H1 (cell line): ENCODE data around the gene TMEM272. TPM values are rescaled to one million over a fixed set of nuclear protein-coding genes. Genes with fewer than 3 reads are reported as not detected.
A peak's percentile ranks its signal among the peaks of the same experiment; 100 is the strongest.

ENCODE experiments used
- CTCF ChIA-PET: fragments of 300-600 bp; sonication (Branson Sonifier 250); formaldehyde crosslinking; loops from one replicate; lab custom pipeline; 2021; ENCODE audit not compliant: partially characterized antibody; lab: Charles Lee
- POLR2A ChIA-PET: fragments of 300-600 bp; sonication (Branson Sonifier 250); formaldehyde crosslinking; loops from one replicate; lab custom pipeline; 2021; ENCODE audit warnings: inconsistent platforms; ENCODE audit not compliant: partially characterized antibody; lab: Charles Lee
- DNase-seq, 2 experiments: peaks; one replicate each; pipeline versions ENCODE4 v3.0.0 to v3.0.0-alpha.2; 2010 to 2022; ENCODE audit warnings: low spot score in 2 of 2, low read depth in 1 of 2, mixed read lengths in 1 of 2
- FAIRE-seq: peaks from 2 replicates; lab custom pipeline; 2011; peaks lifted over from hg19 to GRCh38; lab: Jason Lieb, UNC
- H2AFZ ChIP-seq: 2 replicates; pipeline ENCODE4 v1.8.1; 2012; ENCODE audit warnings: low read length, inconsistent platforms
- H2AK5ac ChIP-seq: 2 replicates; pipeline ENCODE4 v1.6.1; 2013; ENCODE audit warnings: low read depth, low read length
- H2BK120ac ChIP-seq: replicated peaks from 2 replicates; pipeline ENCODE3; 2013; ENCODE audit warnings: low read depth, low read length, inconsistent platforms
- H2BK12ac ChIP-seq: 2 replicates; pipeline ENCODE4 v1.6.1; 2013; ENCODE audit warnings: low read depth, low read length
- H2BK15ac ChIP-seq: 2 replicates; pipeline ENCODE4 v1.6.1; 2013; ENCODE audit warnings: low read length
- H2BK20ac ChIP-seq: 2 replicates; pipeline ENCODE4 v1.6.1; 2013; ENCODE audit warnings: low read length
- H2BK5ac ChIP-seq: 2 replicates; pipeline ENCODE4 v1.6.1; 2013; ENCODE audit warnings: low read depth, low read length
- H3K14ac ChIP-seq: 2 replicates; pipeline ENCODE4 v1.6.1; 2013; ENCODE audit warnings: inconsistent platforms; ENCODE audit not compliant: insufficient read length
- H3K18ac ChIP-seq: 2 replicates; pipeline ENCODE4 v1.6.1; 2013; ENCODE audit warnings: low read length; ENCODE audit errors: extremely low read depth
- H3K23ac ChIP-seq: 2 replicates; pipeline ENCODE4 v1.6.1; 2013; ENCODE audit warnings: inconsistent platforms; ENCODE audit not compliant: insufficient read length
- H3K23me2 ChIP-seq: 2 replicates; pipeline ENCODE4 v1.6.1; 2013; ENCODE audit warnings: low read depth, low read length
- H3K27ac ChIP-seq: 2 replicates; pipeline ENCODE4 v1.6.1; 2011; ENCODE audit warnings: low read depth, low read length, inconsistent platforms
- H3K27me3 ChIP-seq, 4 experiments: replicated peaks in 1 of 4; 1 replicate in 1 of 4; 2 replicates in 3 of 4; pipeline versions ENCODE4 v1.6.1 to v1.8.1; 2011 to 2013; ENCODE audit warnings: low read length in 3 of 4, mild to moderate bottlenecking in 3 of 4, inconsistent platforms in 2 of 4, mixed read lengths in 2 of 4, moderate library complexity in 1 of 4; ENCODE audit not compliant: control insufficient read depth in 3 of 4, insufficient read depth in 3 of 4; ENCODE audit errors: extremely low read depth in 1 of 4
- H3K36me3 ChIP-seq, 4 experiments: 2 replicates each; pipeline versions ENCODE4 v1.6.1 to v1.8.1; 2011 to 2013; ENCODE audit warnings: mild to moderate bottlenecking in 4 of 4, low read length in 3 of 4, moderate library complexity in 2 of 4, control low read depth in 1 of 4, inconsistent platforms in 1 of 4; ENCODE audit not compliant: insufficient read depth in 4 of 4, control insufficient read depth in 2 of 4
- H3K4ac ChIP-seq: replicated peaks from 2 replicates; pipeline ENCODE3; 2013; ENCODE audit warnings: low read length, low read depth, mixed read lengths, inconsistent platforms; ENCODE audit not compliant: insufficient read length
- H3K4me1 ChIP-seq, 4 experiments: replicated peaks in 1 of 4; 1 replicate in 1 of 4; 2 replicates in 3 of 4; pipeline versions ENCODE4 v1.6.1 to v1.8.1; 2011 to 2013; ENCODE audit warnings: low read length in 3 of 4, inconsistent platforms in 2 of 4, mixed read lengths in 1 of 4; ENCODE audit not compliant: insufficient read depth in 4 of 4, control insufficient read depth in 3 of 4
- H3K4me2 ChIP-seq, 2 experiments: 2 replicates each; pipeline versions ENCODE4 v1.6.1 to v1.8.1; 2011 to 2013; ENCODE audit warnings: low read depth in 2 of 2, low read length in 2 of 2, control low read depth in 1 of 2, inconsistent platforms in 1 of 2, mild to moderate bottlenecking in 1 of 2; ENCODE audit not compliant: insufficient read depth in 1 of 2
- H3K4me3 ChIP-seq, 4 experiments: fragments of 200-600, 300-600 bp in 1 of 4; sonication (generic), shearing (Covaris generic), sonication (Bioruptor Twin) in 1 of 4; 2 replicates each; pipeline versions ENCODE4 v1.5.1 to v1.8.1; 2011 to 2016; ENCODE audit warnings: low read length in 4 of 4, low read depth in 3 of 4, control low read depth in 2 of 4, inconsistent platforms in 2 of 4, mild to moderate bottlenecking in 2 of 4, mixed read lengths in 1 of 4, moderate library complexity in 1 of 4; ENCODE audit not compliant: insufficient read depth in 2 of 4; ENCODE audit errors: extremely low read depth in 1 of 4
- H3K56ac ChIP-seq: replicated peaks from 2 replicates; pipeline ENCODE3; 2013; ENCODE audit warnings: low read depth, mild to moderate bottlenecking, mixed read lengths, low read length, inconsistent platforms; ENCODE audit not compliant: insufficient read length
- H3K79me1 ChIP-seq: 2 replicates; pipeline ENCODE4 v1.6.1; 2013; ENCODE audit warnings: low read depth, low read length, control low read depth
- H3K79me2 ChIP-seq, 2 experiments: 2 replicates each; pipeline versions ENCODE4 v1.6.1 to v1.8.1; 2012 to 2013; ENCODE audit warnings: low read length in 2 of 2, mild to moderate bottlenecking in 2 of 2, inconsistent platforms in 1 of 2; ENCODE audit not compliant: insufficient read depth in 2 of 2, control insufficient read depth in 1 of 2
- H3K9ac ChIP-seq, 4 experiments: replicated peaks in 1 of 4; 1 replicate in 1 of 4; 2 replicates in 3 of 4; pipeline versions ENCODE4 v1.6.1 to v1.8.1; 2011 to 2013; ENCODE audit warnings: low read depth in 3 of 4, low read length in 3 of 4, control low read depth in 2 of 4, mild to moderate bottlenecking in 2 of 4, moderate library complexity in 2 of 4, inconsistent platforms in 1 of 4; ENCODE audit errors: extremely low read depth in 1 of 4
- H3K9me3 ChIP-seq, 2 experiments: 2 replicates each; pipeline versions ENCODE4 v1.6.1 to v1.8.1; 2012 to 2013; ENCODE audit warnings: mild to moderate bottlenecking in 2 of 2, moderate library complexity in 2 of 2, control low read depth in 1 of 2, inconsistent platforms in 1 of 2, low read depth in 1 of 2, low read length in 1 of 2, mixed read lengths in 1 of 2; ENCODE audit not compliant: insufficient read depth in 2 of 2
- H4K20me1 ChIP-seq, 2 experiments: replicated peaks in 1 of 2; 2 replicates each; pipeline versions ENCODE3 to v1.8.1; 2011 to 2013; ENCODE audit warnings: inconsistent platforms in 2 of 2, low read length in 2 of 2, mild to moderate bottlenecking in 1 of 2; ENCODE audit not compliant: insufficient read depth in 2 of 2, control insufficient read depth in 1 of 2
- H4K5ac ChIP-seq: 2 replicates; pipeline ENCODE4 v1.6.1; 2013; ENCODE audit warnings: low read length, low read depth, mixed read lengths, inconsistent platforms; ENCODE audit not compliant: insufficient read length
- H4K8ac ChIP-seq: 2 replicates; pipeline ENCODE4 v1.8.0; 2013; ENCODE audit warnings: mild to moderate bottlenecking, moderate library complexity, low read length, inconsistent platforms; ENCODE audit not compliant: insufficient read depth; ENCODE audit errors: extremely low read depth
- H4K91ac ChIP-seq: replicated peaks from 2 replicates; pipeline ENCODE3; 2013; ENCODE audit warnings: low read length, mixed read lengths, inconsistent platforms; ENCODE audit not compliant: insufficient read length
- ASH2L ChIP-seq: fragments of 200-600, 300-600 bp; sonication (generic); IDR thresholded peaks from one replicate; pipeline ENCODE4 v1.7.1; 2017; ENCODE audit warnings: low read length
- ATF3 ChIP-seq: IDR thresholded peaks from 2 replicates; pipeline ENCODE4 v1.6.1; 2011; ENCODE audit warnings: low read depth, mild to moderate bottlenecking, low read length; ENCODE audit not compliant: insufficient read depth
- WGBS, 2 experiments: shearing (Covaris generic) in 1 of 2; methylation state at CpG; one replicate each; pipeline versions ENCODE4 v1.1.6 to v1.1.7; 2013 to 2015; ENCODE audit warnings: low lambda C conversion rate in 2 of 2, mixed read lengths in 2 of 2, inconsistent platforms in 1 of 2, low coverage in 1 of 2, missing lambda C conversion rate in 1 of 2; ENCODE audit not compliant: insufficient replicate concordance in 2 of 2, insufficient coverage in 1 of 2, insufficient read length in 1 of 2; ENCODE audit errors: extremely low coverage in 1 of 2, missing lambda C conversion rate in 1 of 2; 5-methylcytosine and 5-hydroxymethylcytosine counted together
- polyA plus RNA-seq, 7 experiments: library from polyadenylated mRNA; depleted of rRNA in 3 of 7; stranded (reverse) in 5 of 7; unstranded in 2 of 7; fragments of >200 nt in 5 of 7; fragments of 200-250 nt in 2 of 7; gene quantifications; 1 replicate in 5 of 7; 2 replicates in 1 of 7; 4 replicates in 1 of 7; pipeline versions ENCODE4 v1.2.1 to v1.2.3, GENCODE V29; 2011 to 2013; ENCODE audit warnings: missing spikeins in 2 of 7, mixed read lengths in 2 of 7
- total RNA-seq: library from RNA; stranded (reverse); fragmentation: NEBNext Ultra II Directional; extraction: Animal tissue kit (Norgen Biotek cat#: 25700); gene quantifications from 2 replicates; pipeline ENCODE4 v1.2.1, GENCODE V29; 2021

TMEM272 gene
- total and polyA plus RNA-seq, 2 of the 8 experiments (the other 6 are each of a cell fraction or from before 2014, with no cell fraction given), result 0.05 TPM; not detected in 1

DNA sequence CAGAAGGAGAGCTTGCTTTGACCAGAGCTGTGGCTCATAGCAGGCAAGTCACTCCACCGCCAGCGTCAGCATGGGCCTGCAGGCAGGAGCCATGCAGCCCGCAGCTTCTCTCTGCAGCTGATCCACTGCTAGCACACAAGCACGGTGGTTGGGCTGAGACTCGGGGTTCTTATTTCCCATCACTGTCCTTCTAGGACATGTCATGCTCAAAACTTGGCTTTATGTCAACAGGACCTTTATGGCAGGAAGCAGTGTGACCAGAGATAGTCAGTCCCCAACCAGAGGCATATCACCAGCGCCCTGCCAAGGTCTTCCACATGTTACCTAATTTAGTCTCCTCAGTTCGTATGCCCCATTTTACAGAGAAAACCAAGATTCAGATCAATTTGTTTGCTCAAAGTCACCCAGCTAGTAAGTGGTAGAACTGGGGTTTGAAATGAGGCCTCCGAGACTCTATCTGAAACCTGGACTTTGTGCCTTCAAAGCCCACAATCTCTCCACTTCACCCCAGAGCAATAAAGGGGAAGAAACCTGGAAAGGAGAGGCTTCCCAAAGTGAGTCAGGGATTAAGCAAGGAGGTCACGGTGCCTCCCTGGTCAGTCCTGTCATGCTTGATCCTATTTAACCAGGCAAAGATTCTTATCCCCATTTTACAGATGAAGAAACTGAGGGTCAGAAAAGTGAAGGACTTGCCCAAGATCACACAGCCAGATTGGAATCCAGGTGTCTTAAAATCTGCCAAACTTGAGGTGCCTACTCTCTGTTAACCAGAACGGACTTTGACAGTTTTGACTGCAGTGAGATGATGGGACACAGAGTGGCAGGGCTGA, 5.1 kb downstream of the TMEM272 start:
- Histone ChIP-seq H3K27ac (no peak overlapping the region), H3K23ac (no peak overlapping the region), H3K79me1 (no peaks in the 10 kb centered on the region), H3K79me2 (no peaks in the 10 kb centered on the region), H2BK15ac (no peak overlapping the region), H3K23me2 (no peaks in the 10 kb centered on the region), H2BK20ac (no peak overlapping the region), H3K36me3 (no peaks in the 10 kb centered on the region), H3K56ac (no peak overlapping the region), H2BK5ac (no peak overlapping the region), H3K4me2 (no peak overlapping the region), H3K9me3 (no peaks in the 10 kb centered on the region), H3K9ac (0 out of 7 replicates have a peak overlapping the region, but pooled peaks of 1 of the 4 experiments have one; percentile 15), H2BK12ac (no peak overlapping the region), H2AFZ (no peak overlapping the region), H2AK5ac (no peak overlapping the region), H4K8ac (no peak overlapping the region), H4K20me1 (no peaks in the 10 kb centered on the region), H3K4ac (no peak overlapping the region), H3K18ac (no peak overlapping the region), H2BK120ac (no peak overlapping the region), H3K27me3 (no peaks in the 10 kb centered on the region), H3K14ac (no peak overlapping the region), H4K91ac (no peak overlapping the region), H3K4me1 (no peaks in the 10 kb centered on the region; a peak in 1 of 7 replicates), H4K5ac (no peak overlapping the region), H3K4me3 (no peak overlapping the region)
- ChIA-PET POLR2A (interaction anchor here (0.6 kb wide), 1 partner anchor 436 kb away, joined by 3 read pairs; no protein-coding TSS in a partner anchor), CTCF (interaction anchor here (0.6 to 1.8 kb wide), 4 partner anchors 10 to 292 kb away, joined by 3 to 6 read pairs (median 4); no protein-coding TSS in a partner anchor)
- DNase-seq (no peak), FAIRE-seq (no peak)
- 82% methylated on average over 10 of the region's 10 CpGs; no CpG with 5 or more reads in 1 of the 2 experiments for WGBS, 2 experiments
- TF ChIP-seq ASH2L, result no peak
- TF ChIP-seq ATF3, result no peak
